K562 (cell line): ENCODE results near the gene SIGLEC11. TPM values are rescaled to one million over a fixed set of nuclear protein-coding genes. Genes with fewer than 3 reads are reported as not detected.

Source experiments
- ARID2 ChIP-seq: fragments of 450-650 bp; IDR thresholded peaks from 2 replicates; pipeline ENCODE4 v1.6.1; 2017; ENCODE audit warnings: antibody characterized with exemption, mild to moderate bottlenecking
- CREB3L1 ChIP-seq: fragments of 450-650 bp; IDR thresholded peaks from 2 replicates; pipeline ENCODE4 v1.6.1; 2014; ENCODE audit warnings: low read depth, mild to moderate bottlenecking, moderate library complexity, borderline replicate concordance
- DIDO1 ChIP-seq: fragments of 450-650 bp; IDR thresholded peaks from 2 replicates; pipeline ENCODE4 v1.6.1; 2016; ENCODE audit warnings: low read depth, missing biosample characterization, missing genetic modification characterization
- ELF1 ChIP-seq: fragments of 200-800 bp; sonication (Bioruptor generic); IDR thresholded peaks from 2 replicates; pipeline ENCODE4 v1.6.1; 2016; ENCODE audit warnings: missing genetic modification characterization, missing compliant biosample characterization
- FOSL1 ChIP-seq: fragments of 200-800 bp; sonication (Bioruptor generic); conservative IDR thresholded peaks from 2 replicates; pipeline ENCODE4 v1.6.1; 2016; ENCODE audit warnings: missing genetic modification characterization, missing compliant biosample characterization
- MEIS2 ChIP-seq: fragments of 450-650 bp; IDR thresholded peaks from 2 replicates; pipeline ENCODE4 v1.6.1; 2014; ENCODE audit warnings: mild to moderate bottlenecking; ENCODE audit not compliant: partially characterized antibody
- NBN ChIP-seq: fragments of 450-650 bp; IDR thresholded peaks from 2 replicates; pipeline ENCODE4 v1.6.1; 2016; ENCODE audit warnings: low read depth, mild to moderate bottlenecking
- RCOR1 ChIP-seq, 2 experiments: IDR thresholded peaks; 2 replicates each; pipeline ENCODE4 v1.6.1; 2012; ENCODE audit warnings: low read depth in 2 of 2, low read length in 2 of 2, borderline replicate concordance in 1 of 2, improper control_type of control experiment in 1 of 2
- ZBTB40 ChIP-seq, 2 experiments: fragments of 450-650 bp in 1 of 2; sonication (generic) in 1 of 2; formaldehyde crosslinking in 1 of 2; IDR thresholded peaks; 2 replicates each; pipeline versions ENCODE4 v1.7.1 to v1.9.0; 2016 to 2022; ENCODE audit warnings: inconsistent platforms in 1 of 2, mild to moderate bottlenecking in 1 of 2, missing genetic modification reagents in 1 of 2
- ZNF280B ChIP-seq: fragments of 250-450 bp; sonication (Bioruptor Pico); IDR thresholded peaks from 2 replicates; pipeline ENCODE4 v1.5.1; 2021; ENCODE audit warnings: mild to moderate bottlenecking
- ZNF384 ChIP-seq: IDR thresholded peaks from 2 replicates; pipeline ENCODE4 v1.6.1; 2012; ENCODE audit warnings: low read depth, low read length, improper control_type of control experiment
- polyA plus RNA-seq, 8 experiments: library from polyadenylated mRNA; depleted of rRNA in 4 of 8; stranded (reverse) in 5 of 8; unstranded in 3 of 8; fragments of >200 nt; fragmentation: Nextera tagmentation in 2 of 8; fragmentation: Illumina TruSeq in 1 of 8; extraction: Ambion mirVana in 2 of 8; extraction: Trizol in 1 of 8; gene quantifications; 2 replicates each; pipeline versions ENCODE4 v1.2.1 to v1.2.3, GENCODE V29; 2011 to 2014; ENCODE audit warnings: inconsistent platforms in 1 of 8, missing spikeins in 1 of 8
- total RNA-seq, 7 experiments: library from RNA; depleted of rRNA in 6 of 7; stranded (reverse); fragments of >200 nt in 6 of 7; fragmentation: Illumina TruSeq in 2 of 7; extraction: Trizol in 2 of 7; gene quantifications; 2 replicates each; pipeline versions ENCODE4 v1.2.1 to v1.2.3, GENCODE V29; 2011 to 2021; ENCODE audit warnings: low replicate concordance in 1 of 7
- TF ChIP-seq, protein P1 (sequence below), 2 experiments: fragments of 200-800 bp in 1 of 2; sonication (Bioruptor generic) in 1 of 2; sonication (generic) in 1 of 2; formaldehyde crosslinking in 1 of 2; IDR thresholded peaks in 1 of 2; conservative IDR thresholded peaks in 1 of 2; 2 replicates each; pipeline versions ENCODE4 v1.5.0 to v1.6.1; 2016 to 2020; ENCODE audit warnings: missing compliant biosample characterization in 1 of 2, missing genetic modification characterization in 1 of 2, missing genetic modification reagents in 1 of 2

Gene SIGLEC11
- total and polyA plus RNA-seq, 9 of the 15 experiments (the other 6 are each of a cell fraction or from before 2014, with no cell fraction given) = not detected

DNA sequence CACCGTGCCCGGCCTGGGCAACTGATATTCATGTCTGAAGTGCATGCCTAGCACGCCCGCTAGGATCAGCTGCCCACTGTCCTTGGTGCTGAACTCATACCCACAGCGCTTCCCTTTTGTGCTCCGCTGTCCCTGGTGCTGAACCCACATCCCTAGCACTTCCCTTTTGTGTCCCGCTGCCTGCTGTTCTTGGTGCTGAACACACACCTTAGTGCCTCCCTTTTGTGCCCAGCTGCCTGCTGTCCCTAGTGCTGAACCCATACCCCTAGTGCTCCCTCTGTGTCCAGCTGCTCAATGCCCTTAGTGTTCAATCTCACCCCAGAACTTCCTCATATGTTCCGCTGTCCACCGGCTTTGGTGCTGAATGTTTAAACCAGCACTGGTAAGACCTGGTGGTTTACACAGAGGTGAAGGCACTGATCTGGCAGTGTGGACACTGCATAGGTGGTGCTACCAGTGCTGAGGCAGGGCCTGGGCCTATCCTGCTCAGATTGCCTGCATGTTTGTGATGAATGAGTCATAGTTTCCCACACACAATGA lies 26.3 kb upstream of the SIGLEC11 start (continued):
- no peak for TF ChIP-seq MEIS2
- TF ChIP-seq ZNF280B (CRISPR knock-in tag) = no peak
- peak; percentile 72 for TF ChIP-seq FOSL1 (tag)
- TF ChIP-seq ZBTB40 (IDR thresholded peaks at IDR 0.05) = peak; percentile 99
- TF ChIP-seq ZBTB40 (CRISPR knock-in tag; IDR thresholded peaks at IDR 0.05) = peak; percentile 94
- TF ChIP-seq ZNF384 = no peak; the same call in 1 of the 2 replicates
- TF ChIP-seq ELF1 = peak; percentile 88
- TF ChIP-seq NBN = peak; percentile 38; the same call in 1 of the 2 replicates
- TF ChIP-seq, protein P1, sequence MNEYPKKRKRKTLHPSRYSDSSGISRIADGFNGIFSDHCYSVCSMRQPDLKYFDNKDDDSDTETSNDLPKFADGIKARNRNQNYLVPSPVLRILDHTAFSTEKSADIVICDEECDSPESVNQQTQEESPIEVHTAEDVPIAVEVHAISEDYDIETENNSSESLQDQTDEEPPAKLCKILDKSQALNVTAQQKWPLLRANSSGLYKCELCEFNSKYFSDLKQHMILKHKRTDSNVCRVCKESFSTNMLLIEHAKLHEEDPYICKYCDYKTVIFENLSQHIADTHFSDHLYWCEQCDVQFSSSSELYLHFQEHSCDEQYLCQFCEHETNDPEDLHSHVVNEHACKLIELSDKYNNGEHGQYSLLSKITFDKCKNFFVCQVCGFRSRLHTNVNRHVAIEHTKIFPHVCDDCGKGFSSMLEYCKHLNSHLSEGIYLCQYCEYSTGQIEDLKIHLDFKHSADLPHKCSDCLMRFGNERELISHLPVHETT (CRISPR knock-in tag; conservative IDR thresholded peaks at IDR 0.05 in 1 of 2, IDR thresholded peaks at IDR 0.05 in 1 of 2) = peak; percentile 98 to 99
- peak; percentile 78 for TF ChIP-seq DIDO1 (tag)
- peak in 1 of 2 experiments; percentile 98; a peak in 2 of 4 replicates for TF ChIP-seq RCOR1 (IDR thresholded peaks at IDR 0.05; ENCODE audit: borderline replicate concordance in 1 of 2, low read depth in 2 of 2, low read length in 2 of 2)
- peak; percentile 67; the same call in 1 of the 2 replicates for TF ChIP-seq ARID2
- peak; percentile 89 for TF ChIP-seq CREB3L1
